GM18499 (cell line): ENCODE measurements around the gene BICRA.
"Not testable (repeated sequence)": the region's sequence is repeated elsewhere in the genome, so short reads cannot be mapped to it uniquely, and the experiment has no call there.

ENCODE experiments used
- ATAC-seq: cut with Tn5 transposase; IDR thresholded peaks from one replicate; pipeline ENCODE4 v1.9.1; 2021; ENCODE audit warnings: moderate number of reproducible peaks; ENCODE audit not compliant: insufficient read depth, unreplicated experiment

Gene BICRA

DNA sequence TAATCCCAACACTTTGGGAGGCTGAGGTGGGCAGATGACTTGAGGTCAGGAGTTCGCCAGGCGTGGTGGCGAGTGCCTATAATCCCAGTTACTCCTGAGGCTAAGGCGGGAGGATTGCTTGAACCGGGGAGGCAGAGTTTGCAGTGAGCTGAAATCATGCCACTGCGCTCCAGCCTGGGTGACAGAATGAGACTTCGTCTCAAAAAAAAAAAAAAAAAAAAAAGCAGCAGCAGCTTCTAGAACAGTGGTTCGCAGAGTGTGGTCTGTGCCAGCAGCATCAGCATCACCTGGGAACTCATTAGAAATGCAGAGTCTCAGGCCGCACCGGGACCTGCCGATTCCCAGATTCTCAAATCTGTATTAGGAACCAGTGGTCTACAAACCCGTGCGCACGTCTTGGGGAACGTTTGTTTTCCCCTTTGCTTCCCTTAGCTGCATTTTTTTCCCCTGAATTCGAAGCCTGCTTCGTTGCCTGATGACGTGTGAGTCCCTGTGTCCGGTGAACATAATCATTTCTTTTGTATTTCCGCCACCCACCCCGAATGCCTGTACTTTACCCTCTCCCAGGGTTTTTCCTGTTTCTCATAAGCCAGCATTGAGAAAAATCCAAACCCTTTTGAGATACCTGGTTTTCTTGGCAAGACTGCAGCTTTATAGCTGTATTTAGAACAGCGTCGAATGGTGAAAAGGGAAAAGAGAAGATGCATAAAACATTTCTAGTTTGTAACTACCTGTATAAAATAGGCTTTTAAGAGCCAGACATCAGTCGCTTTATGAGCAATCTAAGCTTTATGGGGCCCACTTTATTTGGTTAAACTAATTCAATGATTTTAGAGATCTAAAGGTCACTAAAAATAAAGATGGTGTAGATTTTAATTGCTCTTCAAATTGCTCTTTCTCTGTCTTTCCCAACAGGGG is 49.8 kb downstream of the BICRA start:
- ATAC-seq, result no peak

GRCh38 chr19:47660435-47660832 is 51.5 kb downstream of the BICRA start:
- ATAC-seq, result no peak

DNA sequence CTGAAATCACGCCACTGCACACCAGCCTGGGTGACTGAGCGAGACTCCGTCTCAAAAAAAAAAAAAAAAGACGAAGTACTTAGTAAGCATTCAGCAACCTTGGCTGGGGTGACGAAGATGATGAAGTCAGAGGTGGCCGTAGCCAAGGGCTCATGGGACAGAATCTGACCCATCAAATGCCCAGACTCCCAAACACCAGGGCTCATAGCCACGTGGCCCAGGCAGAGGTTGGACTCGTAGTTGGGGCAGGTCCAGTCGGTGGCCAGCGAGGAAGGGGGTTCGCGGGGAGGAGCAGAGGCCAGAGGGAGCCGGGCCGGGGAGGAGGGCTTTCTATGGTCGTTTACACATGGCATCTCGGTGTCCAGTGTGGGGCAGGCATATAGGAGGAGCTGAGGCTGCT is 52.2 kb downstream of the BICRA start:
- no peak for ATAC-seq

DNA sequence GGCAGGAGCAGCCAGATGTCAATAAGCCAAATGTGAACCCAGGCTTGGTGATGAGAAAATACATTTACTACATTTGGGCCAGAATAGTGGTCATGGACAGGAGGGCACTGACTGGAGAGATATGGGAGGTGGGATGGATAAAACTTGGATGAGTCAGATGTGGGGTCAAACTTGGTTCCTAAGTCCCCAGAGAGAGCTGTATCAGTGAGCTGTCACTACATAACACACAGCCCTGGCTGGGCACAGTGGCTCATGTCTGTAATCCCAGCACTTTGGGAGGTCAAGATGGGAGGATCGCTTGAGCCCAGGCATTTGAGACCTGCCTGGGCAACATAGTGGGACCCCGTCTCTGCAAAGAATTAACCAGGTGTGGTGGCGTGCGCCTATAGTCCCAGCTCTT is 52.7 kb downstream of the BICRA start:
- no peak for ATAC-seq

DNA sequence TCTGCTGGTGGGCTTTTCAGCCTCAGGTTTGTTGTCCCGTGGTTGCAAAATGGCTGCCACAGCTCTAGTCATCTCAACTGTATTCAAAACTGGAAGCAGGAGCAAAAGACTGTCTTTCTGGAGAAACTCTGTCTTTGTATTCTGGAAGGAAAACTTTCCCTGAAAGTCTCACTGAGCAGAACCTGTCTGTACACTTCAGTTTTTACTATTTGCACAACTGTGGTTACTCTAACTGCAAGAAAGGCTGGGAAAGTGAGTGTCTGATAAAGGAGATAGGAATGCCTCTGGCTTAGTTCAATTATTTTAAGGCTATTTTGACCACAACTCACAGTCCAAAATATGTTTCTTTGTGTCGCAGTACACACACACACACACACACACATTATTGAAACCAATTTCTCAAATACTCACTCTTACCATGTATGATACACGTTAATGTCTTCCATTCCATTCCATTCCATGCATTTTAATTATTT is 54.5 kb downstream of the BICRA start:
- no peak for ATAC-seq

DNA sequence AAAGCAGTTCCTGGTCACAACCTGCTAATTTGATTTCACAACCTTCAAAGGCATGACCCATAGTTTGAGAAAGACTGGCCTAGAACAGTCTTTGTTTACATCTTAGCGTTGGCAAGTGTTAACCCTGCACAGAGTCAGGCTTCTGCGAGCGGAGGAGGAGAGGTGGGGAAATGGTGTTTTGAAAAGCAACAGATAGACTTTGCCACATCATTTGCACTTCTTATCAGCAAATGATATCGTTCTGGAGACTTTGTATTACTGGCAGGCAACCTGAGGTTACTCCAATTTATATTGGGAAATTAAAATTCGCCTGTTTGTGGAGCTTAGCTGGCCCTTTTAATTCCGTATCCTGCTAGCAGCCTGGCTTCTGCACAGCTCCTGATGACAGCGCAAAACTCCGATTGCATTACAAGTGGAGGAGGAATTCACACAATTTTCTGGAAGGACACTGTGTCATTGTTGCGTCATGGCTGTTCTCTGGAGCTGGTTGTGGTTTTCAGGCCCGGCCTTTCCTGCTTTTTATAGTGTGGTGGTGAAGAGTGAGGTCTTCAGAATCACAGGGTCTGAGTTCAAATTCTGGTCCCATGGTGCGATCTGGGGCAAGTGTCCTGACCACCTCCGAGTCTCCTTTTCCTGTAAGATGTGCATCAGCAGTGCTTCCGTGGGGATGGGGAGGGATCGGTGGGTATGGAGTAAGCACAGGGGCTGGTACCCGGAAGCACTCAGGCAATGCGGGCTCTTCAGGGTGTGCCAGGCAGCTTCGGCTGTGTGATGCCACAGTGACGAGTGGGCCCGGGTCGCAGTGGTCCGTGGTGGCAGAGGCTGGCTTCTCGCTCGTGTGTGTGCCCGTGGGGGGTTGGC is 55.2 kb downstream of the BICRA start:
- no peak for ATAC-seq

DNA sequence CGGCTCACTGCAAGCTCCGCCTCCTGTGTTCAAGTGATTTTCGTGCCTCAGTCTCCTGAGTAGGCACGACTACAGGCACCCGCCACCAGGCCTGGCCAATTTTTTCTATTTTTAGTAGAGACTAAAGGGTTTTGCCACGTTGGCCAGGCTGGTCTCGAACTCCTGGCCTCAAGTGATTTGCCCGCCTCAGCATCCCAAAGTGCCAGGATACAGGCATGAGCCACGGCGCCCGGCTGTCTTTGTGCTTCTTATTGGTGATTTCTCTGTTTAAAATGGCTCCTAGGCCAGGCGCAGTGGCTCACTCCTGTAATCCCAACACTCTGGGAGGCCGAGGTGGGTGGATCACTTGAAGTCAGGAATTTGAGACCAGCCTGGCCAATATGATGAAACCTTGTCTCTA is 59.6 kb downstream of the BICRA start:
- not testable (repeated sequence) for ATAC-seq

DNA sequence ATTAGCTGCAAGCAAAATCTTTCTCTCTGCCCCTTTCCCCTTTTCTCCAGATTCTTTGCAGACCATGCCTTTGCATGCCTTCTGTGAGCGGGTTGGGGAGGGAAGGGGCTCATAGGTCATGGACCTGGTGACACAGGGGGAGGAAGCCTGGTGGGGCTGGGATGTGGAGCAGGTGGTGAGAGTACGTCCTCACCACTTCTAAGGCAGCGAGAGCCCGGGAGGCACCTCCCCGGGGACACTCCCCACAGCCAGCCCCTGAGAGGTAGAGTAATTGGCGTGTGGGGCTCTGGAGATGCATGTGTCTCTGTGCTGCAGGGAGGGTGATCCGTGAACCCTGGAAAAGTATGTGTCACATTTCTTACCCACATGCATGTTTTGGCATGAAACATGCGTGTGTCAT is 61.8 kb downstream of the BICRA start:
- no peak for ATAC-seq

GRCh38 chr19:47671499-47671898 is 62.6 kb downstream of the BICRA start:
- ATAC-seq, result no peak

GRCh38 chr19:47673426-47673825 is 64.5 kb downstream of the BICRA start:
- no peak for ATAC-seq

GRCh38 chr19:47674548-47674947 is 65.6 kb downstream of the BICRA start:
- ATAC-seq, result no peak

DNA sequence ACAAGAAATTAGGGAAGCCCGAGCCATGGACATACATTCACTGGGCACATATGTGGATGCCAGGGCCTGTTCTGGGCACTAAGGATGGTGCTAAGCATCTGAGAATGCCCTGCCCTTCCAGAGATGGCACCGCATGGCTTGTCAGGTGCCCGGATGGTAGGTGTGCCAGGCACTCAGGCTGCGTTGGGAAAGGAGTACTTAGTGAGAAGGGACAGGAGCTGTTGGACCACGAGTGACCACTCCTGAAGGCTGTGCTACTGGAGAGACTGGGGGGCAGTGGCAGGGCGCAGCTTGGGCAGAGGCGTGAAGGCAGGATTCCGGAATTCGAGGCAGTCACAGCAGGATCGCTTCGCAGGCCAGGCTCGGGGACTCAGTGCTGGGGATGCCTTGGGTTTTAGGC is 66.3 kb downstream of the BICRA start:
- no peak for ATAC-seq

- no peak for ATAC-seq
Measured at GRCh38 chr19:47675859-47676258, 66.9 kb downstream of the BICRA start.

DNA sequence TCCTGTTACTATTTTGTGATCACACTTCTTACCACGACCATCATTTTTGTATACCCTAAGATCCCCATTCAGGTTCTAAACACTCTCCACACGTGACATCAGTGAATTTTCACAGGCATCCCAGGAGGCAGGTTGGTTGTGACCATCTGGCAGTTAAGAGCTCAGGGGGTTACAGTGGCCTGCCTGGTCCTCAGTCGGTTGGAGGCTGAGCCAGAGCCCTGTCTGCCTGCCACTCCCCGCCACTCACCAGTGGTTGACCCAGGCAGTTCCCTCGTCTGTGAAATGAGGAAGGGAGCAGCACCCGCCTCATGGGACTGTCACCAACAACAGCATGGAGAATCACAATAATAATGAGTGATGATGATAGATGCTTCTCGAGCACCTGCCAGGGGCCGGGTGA is 67.9 kb downstream of the BICRA start:
- ATAC-seq, result no peak

- no peak for ATAC-seq
Measured at GRCh38 chr19:47679251-47679900, 70.4 kb downstream of the BICRA start.

DNA sequence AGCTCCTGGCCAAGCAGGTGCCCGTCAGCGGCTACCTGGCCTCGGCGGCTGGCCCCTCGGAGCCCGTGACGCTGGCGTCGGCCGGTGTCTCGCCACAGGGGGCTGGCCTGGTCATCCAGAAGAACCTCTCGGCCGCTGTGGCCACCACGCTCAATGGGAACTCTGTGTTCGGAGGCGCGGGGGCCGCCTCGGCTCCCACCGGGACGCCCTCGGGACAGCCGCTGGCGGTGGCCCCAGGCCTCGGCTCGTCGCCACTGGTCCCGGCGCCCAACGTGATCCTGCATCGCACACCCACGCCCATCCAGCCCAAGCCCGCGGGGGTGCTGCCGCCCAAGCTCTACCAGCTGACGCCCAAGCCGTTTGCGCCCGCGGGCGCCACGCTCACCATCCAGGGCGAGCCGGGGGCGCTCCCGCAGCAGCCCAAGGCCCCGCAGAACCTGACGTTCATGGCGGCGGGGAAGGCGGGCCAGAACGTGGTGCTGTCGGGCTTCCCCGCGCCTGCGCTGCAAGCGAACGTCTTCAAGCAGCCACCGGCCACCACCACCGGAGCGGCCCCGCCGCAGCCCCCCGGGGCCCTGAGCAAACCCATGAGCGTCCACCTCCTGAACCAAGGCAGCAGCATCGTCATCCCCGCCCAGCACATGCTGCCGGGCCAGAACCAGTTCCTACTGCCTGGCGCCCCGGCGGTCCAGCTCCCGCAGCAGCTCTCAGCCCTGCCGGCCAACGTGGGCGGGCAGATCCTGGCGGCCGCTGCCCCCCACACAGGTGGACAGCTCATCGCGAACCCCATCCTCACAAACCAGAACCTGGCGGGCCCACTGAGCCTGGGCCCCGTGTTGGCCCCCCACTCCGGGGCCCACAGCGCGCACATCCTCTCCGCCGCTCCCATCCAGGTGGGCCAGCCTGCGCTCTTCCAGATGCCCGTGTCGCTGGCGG is 71.3 kb downstream of the BICRA start:
- ATAC-seq, result no peak

DNA sequence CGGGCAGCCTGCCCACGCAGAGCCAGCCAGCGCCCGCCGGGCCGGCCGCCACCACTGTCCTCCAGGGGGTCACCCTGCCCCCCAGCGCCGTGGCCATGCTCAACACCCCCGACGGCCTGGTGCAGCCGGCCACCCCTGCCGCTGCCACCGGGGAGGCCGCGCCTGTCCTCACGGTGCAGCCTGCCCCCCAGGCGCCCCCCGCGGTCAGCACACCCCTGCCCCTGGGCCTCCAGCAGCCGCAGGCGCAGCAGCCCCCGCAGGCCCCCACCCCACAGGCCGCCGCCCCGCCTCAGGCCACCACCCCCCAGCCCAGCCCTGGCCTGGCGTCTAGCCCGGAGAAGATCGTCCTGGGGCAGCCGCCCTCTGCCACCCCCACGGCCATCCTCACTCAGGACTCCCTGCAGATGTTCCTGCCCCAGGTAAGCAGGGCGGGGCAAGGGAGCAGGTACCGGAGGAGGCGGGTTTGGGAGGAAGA is 72.0 kb downstream of the BICRA start:
- ATAC-seq, result no peak

- no peak for ATAC-seq
Measured at GRCh38 chr19:47681388-47681787, 72.5 kb downstream of the BICRA start.

DNA sequence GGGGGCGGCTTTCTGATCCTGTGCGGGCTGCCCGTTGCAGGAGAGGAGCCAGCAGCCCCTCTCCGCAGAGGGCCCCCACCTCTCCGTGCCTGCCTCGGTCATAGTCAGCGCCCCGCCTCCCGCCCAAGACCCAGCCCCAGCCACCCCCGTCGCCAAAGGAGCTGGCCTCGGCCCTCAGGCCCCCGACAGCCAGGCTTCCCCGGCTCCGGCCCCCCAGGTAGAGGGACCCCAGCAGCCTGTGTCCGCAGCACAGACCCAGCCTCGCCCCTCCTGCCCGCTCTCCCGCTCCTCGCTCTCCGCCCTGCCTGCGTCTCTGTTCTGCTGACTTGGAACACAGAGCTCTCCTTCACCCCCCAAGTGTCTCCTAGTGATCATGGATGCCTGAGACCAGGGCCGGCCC is 73.0 kb downstream of the BICRA start:
- ATAC-seq, result no peak

- no peak for ATAC-seq
Measured at GRCh38 chr19:47682939-47683338, 74.0 kb downstream of the BICRA start.
